Motor neuron (in vitro differentiated cells): ENCODE data around the gene KIAA1958. TPM values are rescaled to one million over a fixed set of nuclear protein-coding genes. Genes with fewer than 3 reads are reported as not detected.
A peak's percentile ranks its signal among the peaks of the same experiment; 100 is the strongest.
"Not testable (repeated sequence)": the region's sequence is repeated elsewhere in the genome, so short reads cannot be mapped to it uniquely, and the experiment has no call there.

Experiments
- ATAC-seq, 8 experiments: fragments of 200-7000 bp; cut with Tn5 transposase; replicated peaks in 6 of 8; 2 replicates each; pipeline ENCODE4 v1.8.0; 2021; ENCODE audit warnings: mild to moderate bottlenecking in 8 of 8, moderate library complexity in 8 of 8
- H3K27ac ChIP-seq, 2 donors: fragments of 250-450 bp; sonication (Bioruptor Pico); 2 replicates each; pipeline ENCODE4 v1.9.0; 2021; ENCODE audit warnings: antibody characterized with exemption in 2 of 2, mild to moderate bottlenecking in 2 of 2, moderate library complexity in 1 of 2
- H3K4me1 ChIP-seq, 2 donors: fragments of 250-450 bp; sonication (Bioruptor Pico); replicated peaks in 1 of 2; 2 replicates each; pipeline ENCODE4 v1.6.1; 2021; ENCODE audit warnings: antibody characterized with exemption in 2 of 2, mild to moderate bottlenecking in 2 of 2, moderate library complexity in 1 of 2
- H3K4me3 ChIP-seq, 5 donors: fragments of 250-450 bp; sonication (Bioruptor Pico); 2 replicates each; pipeline ENCODE4 v1.9.0; 2021; ENCODE audit warnings: antibody characterized with exemption in 5 of 5, mild to moderate bottlenecking in 5 of 5, moderate library complexity in 4 of 5
- WGBS, 10 experiments: fragments of 450-650 bp; shearing (Covaris generic); methylation state at CpG; one replicate each; pipeline ENCODE4 v1.0.0; 2022; 5-methylcytosine and 5-hydroxymethylcytosine counted together
- in situ Hi-C, 9 experiments: fragments of 400-800 bp; cut with MboI; loops; one replicate each; pipeline ENCODE4 v1.15.0; 2021; ENCODE audit warnings: low sequenced_read_pairs in 9 of 9, low pct_unique_long_range_greater_than_20kb in 2 of 9; ENCODE audit not compliant: unreplicated experiment in 9 of 9
- total RNA-seq, 8 experiments: library from RNA; unstranded; fragments of 300-600 nt; gene quantifications; 2 replicates each; pipeline versions ENCODE4 v1.2.3 to v1.2.4, GENCODE V29; 2022

KIAA1958 gene
- total RNA-seq, 8 experiments from 2014 or later, result 14.5 to 231 (median 29.0) TPM

DNA sequence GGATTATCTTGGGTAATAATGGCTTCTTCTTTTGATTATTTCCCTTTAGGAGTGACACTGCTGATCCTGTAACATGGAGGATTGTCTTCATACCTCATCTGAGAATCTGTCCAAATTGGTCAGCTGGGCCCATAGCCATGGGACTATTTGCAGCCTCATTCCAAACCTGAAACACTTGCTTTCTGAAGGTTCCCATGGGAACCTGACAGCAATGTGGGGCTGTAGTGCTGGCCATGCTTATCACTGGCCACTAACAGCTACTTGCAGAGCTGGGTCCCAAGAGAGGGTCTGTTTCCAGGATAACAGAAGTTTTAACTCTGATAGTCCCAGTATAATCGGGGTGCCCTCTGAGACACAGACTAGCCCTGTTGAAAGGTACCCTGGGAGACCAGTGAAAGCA lies 87.4 kb downstream of the KIAA1958 start:
- ATAC-seq, result peak in 4 of 8 experiments; percentile 29 to 80 (median 48)
- Histone ChIP-seq H3K4me3 (no peak overlapping the region), H3K4me1 (peaks cover 23 to 26% of the 10 kb centered on the region in 2 donors), H3K27ac (no peak overlapping the region)
- in situ Hi-C loops, result no loop called here
- WGBS, 10 experiments, result 67 to 100% (median 80%) methylated on average over 1 of the region's 1 CpG; no CpG with 5 or more reads in 7 of the 10 experiments

GRCh38 chr9:112575107-112575506 lies 88.5 kb downstream of the KIAA1958 start:
- 87 to 100% (median 100%) methylated on average over 1 to 7 of the region's 8 CpGs; no CpG with 5 or more reads in 1 of the 10 experiments for WGBS, 10 experiments
- ATAC-seq, result no peak
- in situ Hi-C loops, result no loop called here

GRCh38 chr9:112581469-112582176 lies 95.0 kb downstream of the KIAA1958 start:
- WGBS, 10 experiments, result 80 to 100% (median 92%) methylated on average over 1 to 5 of the region's 7 CpGs
- in situ Hi-C loops, result no loop called here
- Histone ChIP-seq H3K27ac (no peak overlapping the region), H3K4me3 (no peak overlapping the region), H3K4me1 (peaks cover 17 to 24% of the 10 kb centered on the region in 2 donors)
- ATAC-seq, result peak in 2 of 8 experiments; percentile 26 to 32

More at GRCh38 chr9:112575107-112575506, 88.5 kb downstream of the KIAA1958 start:
- H3K4me1 ChIP-seq, result peaks cover 23 to 25% of the 10 kb centered on the region in 2 donors
- no peak overlapping the region for H3K4me3 ChIP-seq
- H3K27ac ChIP-seq, result no peak overlapping the region

DNA sequence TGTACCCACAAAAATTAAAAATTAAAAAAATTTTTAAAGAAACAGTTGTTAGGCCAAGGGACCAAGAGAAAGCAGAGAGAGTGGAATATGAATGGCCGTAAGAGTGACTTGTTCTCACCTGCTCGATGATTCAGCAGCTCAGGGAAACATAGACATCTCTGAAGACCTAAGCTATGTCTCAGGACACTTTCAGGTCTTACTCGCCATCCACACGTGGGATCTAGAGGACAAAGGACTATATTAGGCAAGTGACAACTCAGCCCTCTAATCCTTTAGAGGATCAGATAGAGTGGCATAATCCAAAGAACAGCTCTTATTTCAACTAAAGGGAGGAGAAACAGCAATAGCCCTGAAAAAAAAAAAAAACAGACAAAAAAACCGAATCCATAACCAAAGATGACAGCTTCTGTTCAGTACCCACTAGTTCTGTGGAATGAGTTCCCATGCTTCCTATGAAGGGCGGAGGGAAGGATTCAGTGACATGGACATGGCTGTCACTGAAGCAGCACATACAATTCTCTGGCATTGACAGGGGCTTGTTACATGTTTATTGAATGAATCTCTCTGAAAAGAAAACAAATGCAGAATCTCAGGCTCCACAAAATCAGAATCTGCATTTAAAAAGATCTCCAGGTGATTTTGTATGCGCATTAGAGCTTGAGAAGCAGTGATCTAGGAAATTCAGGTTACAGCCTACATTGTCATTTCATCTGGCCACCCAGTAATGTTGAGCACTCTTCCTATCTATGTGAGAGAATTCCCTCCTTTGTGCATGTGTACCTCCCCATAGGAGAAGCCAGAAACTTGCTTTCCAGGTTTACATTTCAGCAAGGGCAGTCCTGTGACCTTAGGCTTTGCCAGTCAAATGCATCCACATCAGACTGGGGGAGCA lies 96.0 kb downstream of the KIAA1958 start:
- Histone ChIP-seq H3K4me3 (no peak overlapping the region), H3K4me1 (peaks cover 17 to 26% of the 10 kb centered on the region in 2 donors), H3K27ac (peak overlapping the region; percentile 17 to 24)
- in situ Hi-C loops, result no loop called here
- peak in 3 of 8 experiments; percentile 71 to 82 (median 79) for ATAC-seq
- 17 to 95% (median 73%) methylated on average over 1 to 7 of the region's 7 CpGs for WGBS, 10 experiments

DNA sequence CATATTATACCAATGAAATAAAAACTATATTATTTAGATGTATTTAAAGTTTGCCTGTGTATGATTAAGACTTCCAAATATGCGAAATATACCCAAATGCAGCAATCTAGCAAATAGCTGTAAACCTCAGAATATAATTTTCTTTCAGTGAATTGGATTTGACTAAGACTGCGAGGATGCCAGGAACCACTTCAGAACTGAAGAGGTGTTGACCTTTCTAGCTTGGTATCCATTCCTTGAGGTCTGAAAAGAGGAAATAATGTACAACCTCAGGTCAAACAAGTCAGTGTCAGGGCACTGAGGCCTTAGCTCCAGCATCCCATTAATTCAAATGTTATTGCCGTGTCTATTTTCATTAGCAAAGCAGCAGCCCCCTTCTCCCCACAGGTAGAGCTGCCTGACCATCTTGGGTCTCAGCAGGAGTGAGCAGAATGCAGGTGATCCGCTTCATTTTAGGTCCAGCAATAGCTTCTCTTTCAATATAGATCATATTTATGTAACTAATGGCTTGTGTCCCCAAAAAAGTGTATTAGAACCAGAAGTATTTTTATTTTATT lies 100.0 kb downstream of the KIAA1958 start:
- H3K27ac ChIP-seq, result no peak overlapping the region
- ATAC-seq, result no peak
- WGBS, 10 experiments, result 74 to 100% (median 88%) methylated on average over 1 to 4 of the region's 4 CpGs
- H3K4me1 ChIP-seq, result peaks cover 13 to 20% of the 10 kb centered on the region in 2 donors
- in situ Hi-C loops, result no loop called here
- no peak overlapping the region for H3K4me3 ChIP-seq

DNA sequence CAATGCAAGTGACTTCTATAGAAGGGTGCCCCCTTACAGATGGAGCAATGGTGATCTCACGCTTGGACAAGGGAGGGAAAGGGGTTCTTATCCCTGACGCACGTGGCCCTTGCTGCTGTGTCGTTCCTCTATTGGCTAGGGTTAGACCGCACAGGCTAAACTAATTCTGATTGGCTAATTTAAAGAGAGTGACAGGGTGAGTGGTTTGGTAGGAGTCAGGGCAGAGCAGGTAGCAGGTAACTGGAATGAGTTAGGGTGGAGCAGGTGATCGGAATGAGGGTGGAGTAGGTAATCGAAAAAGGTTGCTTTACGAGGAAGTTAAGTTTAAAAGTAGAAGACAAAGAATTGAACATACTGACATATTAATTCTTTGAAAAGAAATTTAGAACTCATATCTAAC lies 105.2 kb downstream of the KIAA1958 start:
- in situ Hi-C loops, ATAC-seq, H3K27ac ChIP-seq, H3K4me3 ChIP-seq, H3K4me1 ChIP-seq: not testable (repeated sequence)
- WGBS, 10 experiments, result 80 to 100% (median 98%) methylated on average over 1 to 8 of the region's 8 CpGs; no CpG with 5 or more reads in 2 of the 10 experiments

- in situ Hi-C loops, result loop anchor here in 1 of 9 experiments (25.0 kb wide), 1 partner anchor 113 kb away; the partner anchor contains the start of gene INIP
- no peak overlapping the region for H3K4me3 ChIP-seq
- 28 to 100% (median 79%) methylated on average over 1 to 3 of the region's 3 CpGs for WGBS, 10 experiments
- no peak overlapping the region for H3K27ac ChIP-seq
- ATAC-seq, result peak in 3 of 8 experiments; percentile 30 to 53 (median 36)
- peaks cover 0 to 29% of the 10 kb centered on the region in 2 donors for H3K4me1 ChIP-seq
Observed at GRCh38 chr9:112599732-112600131, 113.1 kb downstream of the KIAA1958 start.

DNA sequence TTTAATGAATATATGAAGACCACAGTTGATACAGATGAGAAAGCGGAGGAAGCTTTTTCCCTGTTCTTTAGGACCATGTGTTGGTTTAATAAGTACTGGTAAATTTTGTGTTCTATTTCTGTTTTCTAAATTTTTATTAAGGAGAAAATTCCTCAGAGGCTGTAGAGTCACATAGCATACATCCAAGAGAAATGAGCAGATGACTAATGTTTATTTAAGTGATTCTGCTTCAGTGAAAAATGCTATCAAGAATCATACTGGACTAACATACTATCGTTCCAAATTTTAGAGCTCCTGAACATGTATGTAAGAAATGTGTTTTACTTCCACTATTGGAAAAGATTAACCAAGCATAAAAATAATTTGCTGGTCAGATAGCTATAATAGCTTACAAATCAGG lies 115.0 kb downstream of the KIAA1958 start:
- in situ Hi-C loops, result loop anchor here in 1 of 9 experiments (25.0 kb wide), 1 partner anchor 111 kb away; the partner anchor contains the start of gene INIP
- ATAC-seq, result no peak
- H3K4me1 ChIP-seq, result peaks cover 0 to 25% of the 10 kb centered on the region in 2 donors
- 54 to 100% (median 93%) methylated on average over 1 to 2 of the region's 2 CpGs; no CpG with 5 or more reads in 1 of the 10 experiments for WGBS, 10 experiments
- no peak overlapping the region for H3K4me3 ChIP-seq
- H3K27ac ChIP-seq, result no peak overlapping the region

DNA sequence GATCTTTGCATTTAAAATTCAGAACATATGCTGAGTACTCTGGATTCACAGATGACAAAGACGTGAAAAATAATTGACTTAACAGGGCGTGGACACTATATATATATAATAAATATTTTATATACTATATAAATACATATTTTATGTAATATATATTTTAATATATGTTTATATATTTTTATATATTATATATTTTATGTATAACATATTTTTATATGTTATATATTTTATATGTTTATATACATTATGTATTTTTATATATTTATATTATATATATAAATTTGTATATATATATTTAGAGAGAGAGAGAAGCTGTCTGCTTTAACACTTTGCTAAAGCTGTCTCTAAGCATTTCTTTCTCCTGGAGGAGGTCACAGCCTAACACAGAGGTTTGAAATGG lies 118.2 kb downstream of the KIAA1958 start:
- no peak overlapping the region for H3K27ac ChIP-seq
- peaks cover 0 to 13% of the 10 kb centered on the region in 2 donors for H3K4me1 ChIP-seq
- no peak overlapping the region for H3K4me3 ChIP-seq
- in situ Hi-C loops, result loop anchor here in 1 of 9 experiments (25.0 kb wide), 1 partner anchor 108 kb away; the partner anchor contains the start of gene INIP
- no peak for ATAC-seq
- 51 to 100% (median 100%) methylated on average over 1 to 2 of the region's 2 CpGs; no CpG with 5 or more reads in 3 of the 10 experiments for WGBS, 10 experiments

- ATAC-seq, result no peak
- 83 to 100% (median 100%) methylated on average over 1 of the region's 1 CpG; no CpG with 5 or more reads in 1 of the 10 experiments for WGBS, 10 experiments
- no peak overlapping the region for H3K4me3 ChIP-seq
- in situ Hi-C loops, result loop anchor here in 1 of 9 experiments (25.0 kb wide), 1 partner anchor 107 kb away; the partner anchor contains the start of gene INIP
- no peak overlapping the region for H3K27ac ChIP-seq
- peaks cover 0 to 6% of the 10 kb centered on the region in 2 donors for H3K4me1 ChIP-seq
Observed at GRCh38 chr9:112605518-112605917, 118.9 kb downstream of the KIAA1958 start.

DNA sequence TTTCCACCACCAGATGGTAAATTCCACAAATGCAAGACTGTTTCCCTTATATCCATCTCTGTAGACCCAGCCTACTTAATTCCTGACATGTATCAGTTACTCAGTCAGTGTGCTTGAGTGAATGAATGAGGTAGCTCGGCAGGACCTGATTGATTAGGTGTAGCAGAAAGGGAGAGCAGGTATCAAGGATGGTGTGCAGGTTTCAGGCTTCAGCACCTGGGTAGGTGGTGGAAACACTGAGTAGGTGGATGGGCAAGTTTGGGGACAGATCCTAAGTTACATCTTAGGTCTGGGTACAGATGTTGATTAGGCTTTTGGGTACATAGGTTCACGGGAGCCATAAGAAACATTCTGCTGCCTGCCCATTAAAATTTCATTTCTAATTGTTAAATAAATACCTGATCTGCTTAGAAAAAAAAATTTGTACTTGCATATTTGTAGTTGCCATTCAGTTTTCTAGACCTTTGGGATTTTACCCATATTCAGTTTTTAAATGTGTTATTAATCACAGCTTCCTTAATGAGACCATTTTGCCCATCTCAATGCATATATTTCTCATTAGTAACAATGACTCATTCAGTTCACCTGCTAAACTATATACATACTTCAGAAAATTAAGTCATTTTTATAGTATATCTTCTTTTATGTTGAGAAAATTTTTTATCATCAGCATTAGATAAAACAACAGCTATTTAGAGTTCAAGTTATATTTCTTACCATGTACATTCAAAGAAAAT lies 119.5 kb downstream of the KIAA1958 start:
- Histone ChIP-seq H3K4me1 (peaks cover 0 to 5% of the 10 kb centered on the region in 2 donors), H3K27ac (no peak overlapping the region), H3K4me3 (no peak overlapping the region)
- WGBS, 10 experiments, result 79 to 100% (median 94%) methylated on average over 1 to 2 of the region's 2 CpGs; no CpG with 5 or more reads in 3 of the 10 experiments
- no peak for ATAC-seq
- in situ Hi-C loops, result loop anchor here in 1 of 9 experiments (25.0 kb wide), 1 partner anchor 106 kb away; the partner anchor contains the start of gene INIP

GRCh38 chr9:112608851-112609250 lies 122.2 kb downstream of the KIAA1958 start:
- in situ Hi-C loops, result loop anchor here in 1 of 9 experiments (25.0 kb wide), 1 partner anchor 103 kb away; the partner anchor contains the start of gene INIP
- Histone ChIP-seq H3K4me3 (no peak overlapping the region), H3K27ac (no peak overlapping the region), H3K4me1 (no peaks in the 10 kb centered on the region)
- no peak for ATAC-seq
- 67 to 100% (median 92%) methylated on average over 1 of the region's 1 CpG; no CpG with 5 or more reads in 1 of the 10 experiments for WGBS, 10 experiments
